ENCODE measurements around the gene PPAT.
A peak's percentile ranks its signal among the peaks of the same experiment; 100 is the strongest.

The PPAT gene

DNA sequence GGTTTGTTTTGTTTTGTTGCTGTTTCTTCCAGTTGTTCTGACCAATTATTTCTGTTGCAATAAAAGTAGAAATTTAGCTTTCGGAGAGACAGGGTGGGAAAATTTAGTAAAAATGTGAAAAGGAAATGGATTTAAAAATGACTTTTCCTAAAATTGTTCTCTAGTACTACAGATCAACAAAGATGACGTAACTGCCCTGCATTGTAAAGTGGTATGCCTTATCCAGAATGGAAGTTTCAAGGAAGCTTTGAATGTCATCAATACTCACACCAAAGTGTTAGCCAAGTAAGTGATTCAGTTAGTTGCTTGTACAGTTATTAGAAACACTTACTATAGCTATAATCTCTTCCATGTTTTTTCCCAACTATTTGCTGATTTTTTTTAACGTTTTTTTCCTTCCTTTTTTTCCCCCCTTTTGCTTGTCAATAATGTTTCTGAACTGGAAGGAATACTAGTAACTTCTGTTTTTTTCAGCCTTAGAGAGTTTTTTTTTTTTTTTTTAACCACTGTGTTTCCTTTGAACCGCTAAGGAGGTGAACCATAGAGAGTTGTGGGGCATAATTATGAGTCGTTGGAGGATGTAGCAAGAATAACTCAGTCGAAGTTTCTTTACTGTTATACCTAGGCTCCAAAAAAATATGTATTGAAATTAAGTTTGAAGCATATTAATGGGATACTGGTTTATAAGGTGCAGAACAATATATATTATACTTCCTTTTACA, 34.2 kb upstream of the PPAT start:
- no peak for TF ChIP-seq TCF12 (IDR thresholded peaks at IDR 0.05; ENCODE audit: low read depth)
- no peak for TF ChIP-seq EP300 (IDR thresholded peaks at IDR 0.05; ENCODE audit: borderline replicate concordance)
- TF ChIP-seq NFIC (IDR thresholded peaks at IDR 0.05): no peak
- TF ChIP-seq, protein P1, sequence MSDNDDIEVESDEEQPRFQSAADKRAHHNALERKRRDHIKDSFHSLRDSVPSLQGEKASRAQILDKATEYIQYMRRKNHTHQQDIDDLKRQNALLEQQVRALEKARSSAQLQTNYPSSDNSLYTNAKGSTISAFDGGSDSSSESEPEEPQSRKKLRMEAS (IDR thresholded peaks at IDR 0.05): no peak
- TF ChIP-seq YY1 (IDR thresholded peaks at IDR 0.05; ENCODE audit: low read depth): no peak
- TF ChIP-seq CEBPB (IDR thresholded peaks at IDR 0.05): no peak

DNA sequence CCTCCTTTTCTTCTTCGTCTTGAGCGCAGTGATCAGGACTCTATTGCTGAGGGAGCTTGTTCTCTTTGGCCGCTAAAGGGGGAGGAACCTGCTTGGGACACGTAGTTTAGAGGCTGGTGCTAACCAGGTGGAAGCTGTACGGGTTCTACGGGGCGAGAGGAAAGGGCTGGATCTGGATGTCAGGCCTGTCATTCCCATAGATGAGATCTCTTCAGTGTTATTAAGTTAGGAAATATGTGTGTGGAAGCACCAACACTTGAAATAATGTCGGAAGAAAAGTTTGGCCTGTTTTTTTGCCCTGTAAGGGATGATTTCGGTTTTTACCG, 32.6 kb upstream of the PPAT start:
- TF ChIP-seq CREB1 (IDR thresholded peaks at IDR 0.05; ENCODE audit: low read depth) (peak; percentile 17; the same call in 1 of the 2 replicates), RAD21 (IDR thresholded peaks at IDR 0.05; ENCODE audit: low read depth) (no peak), TAF1 (IDR thresholded peaks at IDR 0.05; ENCODE audit: low read depth) (no peak), USF1 (IDR thresholded peaks at IDR 0.05) (0 out of 2 replicates have a peak, but pooled peaks have one; percentile 22)

GRCh38 chr4:56467284-56468096, 32.1 kb upstream of the PPAT start, which contains the start of gene SRP72:
TSS of gene SRP72 (plus strand) at chr4:56467617. CDS start at chr4:56467636, 19 bp downstream.
- TF ChIP-seq YY1 (IDR thresholded peaks at IDR 0.05; ENCODE audit: low read depth) (peak; percentile 94), TAF1 (IDR thresholded peaks at IDR 0.05; ENCODE audit: low read depth) (peak; percentile 96), CREB1 (IDR thresholded peaks at IDR 0.05; ENCODE audit: low read depth) (no peak), CEBPB (IDR thresholded peaks at IDR 0.05) (no peak), ZBTB7A (IDR thresholded peaks at IDR 0.05; ENCODE audit: low read depth) (peak; percentile 89; the same call in 1 of the 2 replicates), TCF12 (IDR thresholded peaks at IDR 0.05; ENCODE audit: low read depth) (peak; percentile 60; the same call in 1 of the 2 replicates), FOXM1 (IDR thresholded peaks at IDR 0.05; ENCODE audit: borderline replicate concordance, low read depth) (no peak)
- TF ChIP-seq, protein P1 (IDR thresholded peaks at IDR 0.05): peak; percentile 84
- TF ChIP-seq, protein P2, sequence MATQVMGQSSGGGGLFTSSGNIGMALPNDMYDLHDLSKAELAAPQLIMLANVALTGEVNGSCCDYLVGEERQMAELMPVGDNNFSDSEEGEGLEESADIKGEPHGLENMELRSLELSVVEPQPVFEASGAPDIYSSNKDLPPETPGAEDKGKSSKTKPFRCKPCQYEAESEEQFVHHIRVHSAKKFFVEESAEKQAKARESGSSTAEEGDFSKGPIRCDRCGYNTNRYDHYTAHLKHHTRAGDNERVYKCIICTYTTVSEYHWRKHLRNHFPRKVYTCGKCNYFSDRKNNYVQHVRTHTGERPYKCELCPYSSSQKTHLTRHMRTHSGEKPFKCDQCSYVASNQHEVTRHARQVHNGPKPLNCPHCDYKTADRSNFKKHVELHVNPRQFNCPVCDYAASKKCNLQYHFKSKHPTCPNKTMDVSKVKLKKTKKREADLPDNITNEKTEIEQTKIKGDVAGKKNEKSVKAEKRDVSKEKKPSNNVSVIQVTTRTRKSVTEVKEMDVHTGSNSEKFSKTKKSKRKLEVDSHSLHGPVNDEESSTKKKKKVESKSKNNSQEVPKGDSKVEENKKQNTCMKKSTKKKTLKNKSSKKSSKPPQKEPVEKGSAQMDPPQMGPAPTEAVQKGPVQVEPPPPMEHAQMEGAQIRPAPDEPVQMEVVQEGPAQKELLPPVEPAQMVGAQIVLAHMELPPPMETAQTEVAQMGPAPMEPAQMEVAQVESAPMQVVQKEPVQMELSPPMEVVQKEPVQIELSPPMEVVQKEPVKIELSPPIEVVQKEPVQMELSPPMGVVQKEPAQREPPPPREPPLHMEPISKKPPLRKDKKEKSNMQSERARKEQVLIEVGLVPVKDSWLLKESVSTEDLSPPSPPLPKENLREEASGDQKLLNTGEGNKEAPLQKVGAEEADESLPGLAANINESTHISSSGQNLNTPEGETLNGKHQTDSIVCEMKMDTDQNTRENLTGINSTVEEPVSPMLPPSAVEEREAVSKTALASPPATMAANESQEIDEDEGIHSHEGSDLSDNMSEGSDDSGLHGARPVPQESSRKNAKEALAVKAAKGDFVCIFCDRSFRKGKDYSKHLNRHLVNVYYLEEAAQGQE (IDR thresholded peaks at IDR 0.05; ENCODE audit: low read depth): 0 out of 2 replicates have a peak, but pooled peaks have one; percentile 9

DNA sequence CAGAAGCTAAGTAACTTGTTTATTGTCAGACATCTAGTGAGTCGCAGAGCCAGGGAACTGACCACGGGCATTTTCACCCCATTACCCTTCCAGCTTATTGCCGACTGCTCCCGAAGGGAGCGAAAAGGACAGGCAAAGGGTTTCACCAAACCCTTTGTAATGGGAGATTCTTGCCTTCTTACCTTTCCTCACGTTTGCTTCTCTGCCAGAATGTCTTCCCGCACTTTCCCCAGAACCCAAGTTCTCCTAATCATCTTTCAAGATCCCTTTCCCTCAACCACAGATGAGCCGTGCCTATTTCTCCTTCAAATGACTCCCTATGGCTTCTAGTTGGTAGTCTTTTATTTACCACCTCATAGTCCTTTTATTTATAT, 31.5 kb upstream of the PPAT start:
- TF ChIP-seq CREB1 (IDR thresholded peaks at IDR 0.05; ENCODE audit: low read depth): no peak
- no peak for TF ChIP-seq EGR1 (IDR thresholded peaks at IDR 0.05)
- no peak for TF ChIP-seq TEAD4 (IDR thresholded peaks at IDR 0.05)
- no peak for TF ChIP-seq NFIC (IDR thresholded peaks at IDR 0.05)
- TF ChIP-seq USF1 (IDR thresholded peaks at IDR 0.05): no peak
- no peak for TF ChIP-seq CEBPB (IDR thresholded peaks at IDR 0.05)
- TF ChIP-seq TCF12 (IDR thresholded peaks at IDR 0.05; ENCODE audit: low read depth): no peak
- TF ChIP-seq, protein P1 (IDR thresholded peaks at IDR 0.05): no peak

DNA sequence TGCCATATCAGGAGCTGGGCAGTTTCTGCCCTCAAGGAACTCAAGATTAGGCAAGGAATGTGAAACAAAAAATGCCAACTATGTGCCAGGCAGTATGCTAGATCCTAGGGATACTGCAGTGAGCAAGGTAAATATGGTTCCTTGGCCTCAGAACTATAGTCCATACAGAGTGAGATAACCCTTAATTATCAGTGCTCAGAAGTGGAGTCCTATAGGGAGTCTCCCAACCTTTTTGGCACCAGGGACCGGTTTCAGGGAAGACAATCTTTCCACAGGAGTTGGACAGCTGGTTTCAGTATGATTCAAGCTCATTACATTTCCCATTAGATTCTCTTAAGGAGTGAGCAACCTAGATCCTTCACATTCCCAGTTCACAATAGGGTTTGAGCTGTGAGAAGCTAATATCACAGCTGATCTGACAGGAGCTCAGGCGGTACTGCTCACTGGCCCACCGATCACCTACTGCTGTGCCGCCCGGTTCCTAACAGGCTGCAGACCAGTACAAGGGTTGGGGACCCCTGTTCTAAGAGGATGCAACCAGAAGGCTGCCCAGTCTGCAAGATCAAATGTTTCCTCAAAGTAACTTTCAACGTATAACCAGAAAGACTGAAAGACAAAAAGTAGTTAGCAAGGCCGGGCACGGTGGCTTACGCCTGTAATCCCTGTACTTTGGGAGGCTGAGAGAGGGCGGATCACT, 30.3 kb upstream of the PPAT start:
- TF ChIP-seq, protein P1 (IDR thresholded peaks at IDR 0.05): no peak
- TF ChIP-seq RAD21 (IDR thresholded peaks at IDR 0.05; ENCODE audit: low read depth): no peak
- peak; percentile 35; the same call in 1 of the 2 replicates for TF ChIP-seq TEAD4 (IDR thresholded peaks at IDR 0.05)

DNA sequence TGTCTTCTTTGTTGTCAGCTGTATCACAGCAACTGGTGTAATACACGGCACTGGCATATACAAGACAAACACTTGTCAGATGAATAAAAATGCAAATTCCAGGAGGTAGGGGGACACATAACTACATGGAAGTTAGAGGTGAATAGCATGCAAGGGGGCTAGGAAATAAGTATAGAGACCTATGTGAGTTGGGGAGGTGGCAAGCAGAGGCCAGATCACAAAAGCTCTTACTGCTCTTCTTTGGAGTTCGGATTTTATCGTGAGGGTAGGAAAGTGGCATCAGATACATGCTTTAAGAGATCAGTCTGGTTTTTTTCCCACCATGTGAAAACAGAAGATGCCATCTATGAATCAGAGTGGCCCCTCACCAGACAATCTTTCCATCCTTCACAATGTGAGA, 29.2 kb upstream of the PPAT start:
- TF ChIP-seq FOXM1 (IDR thresholded peaks at IDR 0.05; ENCODE audit: borderline replicate concordance, low read depth): no peak
- TF ChIP-seq CEBPB (IDR thresholded peaks at IDR 0.05): no peak
- no peak for TF ChIP-seq ZBTB7A (IDR thresholded peaks at IDR 0.05; ENCODE audit: low read depth)
- no peak for TF ChIP-seq USF1 (IDR thresholded peaks at IDR 0.05)
- no peak for TF ChIP-seq YY1 (IDR thresholded peaks at IDR 0.05; ENCODE audit: low read depth)
- no peak for TF ChIP-seq TCF12 (IDR thresholded peaks at IDR 0.05; ENCODE audit: low read depth)
- TF ChIP-seq, protein P2 (IDR thresholded peaks at IDR 0.05; ENCODE audit: low read depth): no peak
